ENCODE measurements around the gene DOCK9. TPM values are rescaled to one million over a fixed set of nuclear protein-coding genes. Genes with fewer than 3 reads are reported as not detected.

Gene DOCK9
- total and polyA plus RNA-seq, 2 experiments from 2014 or later: 8.5 to 57.7 TPM

- Histone ChIP-seq H2AFZ (no peak overlapping the region), H3F3A (replicated peaks; ENCODE audit: low read depth) (no peaks in the 10 kb centered on the region), H3K27me3 (ENCODE audit: insufficient read depth) (no peaks in the 10 kb centered on the region), H3K9me2 (ENCODE audit: insufficient read depth) (peaks cover 9% of the 10 kb centered on the region; the same call in 1 of the 2 replicates), H3K79me2 (replicated peaks; ENCODE audit: insufficient read depth) (no peaks in the 10 kb centered on the region), H3K4me1 (ENCODE audit: insufficient read depth) (no peaks in the 10 kb centered on the region), H3K36me3 (ENCODE audit: insufficient read depth) (no peaks in the 10 kb centered on the region), H3K4me3 (no peak overlapping the region), H3K4me2 (no peak overlapping the region), H4K20me1 (replicated peaks; ENCODE audit: insufficient read depth) (no peaks in the 10 kb centered on the region; the same call in 1 of the 2 replicates), H3K27ac (ENCODE audit: low read depth) (no peak overlapping the region)
- TF ChIP-seq JUNB (IDR thresholded peaks at IDR 0.05; ENCODE audit: unreplicated experiment) (no peak), CREB1 (CRISPR knock-in tag; IDR thresholded peaks at IDR 0.05; ENCODE audit: low read depth) (no peak), CTCF (conservative IDR thresholded peaks at IDR 0.05; ENCODE audit: low read depth in 2 of 2) (no peak), ZNF114 (CRISPR knock-in tag; IDR thresholded peaks at IDR 0.05) (no peak), STAT1 (IDR thresholded peaks at IDR 0.05; ENCODE audit: unreplicated experiment) (no peak), EZH2phosphoT487 (IDR thresholded peaks at IDR 0.05; ENCODE audit: unreplicated experiment) (no peak)
- TF ChIP-seq, protein P1, sequence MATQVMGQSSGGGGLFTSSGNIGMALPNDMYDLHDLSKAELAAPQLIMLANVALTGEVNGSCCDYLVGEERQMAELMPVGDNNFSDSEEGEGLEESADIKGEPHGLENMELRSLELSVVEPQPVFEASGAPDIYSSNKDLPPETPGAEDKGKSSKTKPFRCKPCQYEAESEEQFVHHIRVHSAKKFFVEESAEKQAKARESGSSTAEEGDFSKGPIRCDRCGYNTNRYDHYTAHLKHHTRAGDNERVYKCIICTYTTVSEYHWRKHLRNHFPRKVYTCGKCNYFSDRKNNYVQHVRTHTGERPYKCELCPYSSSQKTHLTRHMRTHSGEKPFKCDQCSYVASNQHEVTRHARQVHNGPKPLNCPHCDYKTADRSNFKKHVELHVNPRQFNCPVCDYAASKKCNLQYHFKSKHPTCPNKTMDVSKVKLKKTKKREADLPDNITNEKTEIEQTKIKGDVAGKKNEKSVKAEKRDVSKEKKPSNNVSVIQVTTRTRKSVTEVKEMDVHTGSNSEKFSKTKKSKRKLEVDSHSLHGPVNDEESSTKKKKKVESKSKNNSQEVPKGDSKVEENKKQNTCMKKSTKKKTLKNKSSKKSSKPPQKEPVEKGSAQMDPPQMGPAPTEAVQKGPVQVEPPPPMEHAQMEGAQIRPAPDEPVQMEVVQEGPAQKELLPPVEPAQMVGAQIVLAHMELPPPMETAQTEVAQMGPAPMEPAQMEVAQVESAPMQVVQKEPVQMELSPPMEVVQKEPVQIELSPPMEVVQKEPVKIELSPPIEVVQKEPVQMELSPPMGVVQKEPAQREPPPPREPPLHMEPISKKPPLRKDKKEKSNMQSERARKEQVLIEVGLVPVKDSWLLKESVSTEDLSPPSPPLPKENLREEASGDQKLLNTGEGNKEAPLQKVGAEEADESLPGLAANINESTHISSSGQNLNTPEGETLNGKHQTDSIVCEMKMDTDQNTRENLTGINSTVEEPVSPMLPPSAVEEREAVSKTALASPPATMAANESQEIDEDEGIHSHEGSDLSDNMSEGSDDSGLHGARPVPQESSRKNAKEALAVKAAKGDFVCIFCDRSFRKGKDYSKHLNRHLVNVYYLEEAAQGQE (IDR thresholded peaks at IDR 0.05; ENCODE audit: unreplicated experiment): no peak
- Mint-ChIP-seq H3K36me3 (ENCODE audit: low read depth) (peaks cover 2% of the 10 kb centered on the region; the same call in 1 of the 3 replicates), H3K27me3 (ENCODE audit: insufficient read depth, low read depth, poor library complexity) (peaks cover 2% of the 10 kb centered on the region), H3K4me3 (no peak overlapping the region), H3K27ac (no peak overlapping the region), H3K9me3 (no peaks in the 10 kb centered on the region), H3K4me1 (no peaks in the 10 kb centered on the region)
- DNase-seq (ENCODE audit: low spot score) (no peak), ATAC-seq (no peak)
Observed at GRCh38 chr13:98796798-98797197, 181.1 kb downstream of the DOCK9 start.

DNA sequence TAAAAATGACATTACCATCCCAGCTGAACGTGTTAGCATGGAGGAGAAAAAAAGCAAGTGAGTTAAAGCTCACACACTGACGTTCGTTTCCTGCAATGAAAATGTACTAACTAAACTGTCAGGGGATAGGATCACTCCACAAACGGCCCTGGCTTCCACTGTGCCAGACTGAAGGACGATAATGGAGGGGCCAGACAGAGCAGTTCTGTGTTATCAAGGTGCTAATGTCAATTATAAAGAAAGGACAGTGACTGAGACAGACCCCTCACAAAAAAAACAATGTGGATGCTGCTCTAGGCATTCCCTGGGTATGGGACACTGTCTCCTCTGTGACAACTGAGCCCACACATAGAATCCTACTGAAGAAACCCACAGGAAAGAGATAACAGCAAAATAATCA, 181.7 kb downstream of the DOCK9 start:
- H4K20me1 ChIP-seq (replicated peaks; ENCODE audit: insufficient read depth): no peaks in the 10 kb centered on the region; the same call in 1 of the 2 replicates
- no peak overlapping the region for H3K27ac Mint-ChIP-seq
- ATAC-seq (no peak), DNase-seq (ENCODE audit: low spot score) (no peak)
- H3K4me1 Mint-ChIP-seq: no peaks in the 10 kb centered on the region
- H3F3A ChIP-seq (replicated peaks; ENCODE audit: low read depth): no peaks in the 10 kb centered on the region
- H3K27ac ChIP-seq (ENCODE audit: low read depth): no peak overlapping the region
- H3K9me3 Mint-ChIP-seq: no peaks in the 10 kb centered on the region
- H3K79me2 ChIP-seq (replicated peaks; ENCODE audit: insufficient read depth): no peaks in the 10 kb centered on the region
- H3K4me2 ChIP-seq: no peak overlapping the region
- H3K4me3 ChIP-seq: no peak overlapping the region
- peaks cover 9% of the 10 kb centered on the region; the same call in 1 of the 2 replicates for H3K9me2 ChIP-seq (ENCODE audit: insufficient read depth)
- TF ChIP-seq ZNF114 (CRISPR knock-in tag; IDR thresholded peaks at IDR 0.05): no peak
- TF ChIP-seq ZNF331 (CRISPR knock-in tag; IDR thresholded peaks at IDR 0.05; ENCODE audit: low read depth): no peak
- TF ChIP-seq, protein P2, sequence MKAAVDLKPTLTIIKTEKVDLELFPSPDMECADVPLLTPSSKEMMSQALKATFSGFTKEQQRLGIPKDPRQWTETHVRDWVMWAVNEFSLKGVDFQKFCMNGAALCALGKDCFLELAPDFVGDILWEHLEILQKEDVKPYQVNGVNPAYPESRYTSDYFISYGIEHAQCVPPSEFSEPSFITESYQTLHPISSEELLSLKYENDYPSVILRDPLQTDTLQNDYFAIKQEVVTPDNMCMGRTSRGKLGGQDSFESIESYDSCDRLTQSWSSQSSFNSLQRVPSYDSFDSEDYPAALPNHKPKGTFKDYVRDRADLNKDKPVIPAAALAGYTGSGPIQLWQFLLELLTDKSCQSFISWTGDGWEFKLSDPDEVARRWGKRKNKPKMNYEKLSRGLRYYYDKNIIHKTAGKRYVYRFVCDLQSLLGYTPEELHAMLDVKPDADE (IDR thresholded peaks at IDR 0.05): no peak
- no peak for TF ChIP-seq EZH2phosphoT487 (IDR thresholded peaks at IDR 0.05; ENCODE audit: unreplicated experiment)
- no peak for TF ChIP-seq CTCF (conservative IDR thresholded peaks at IDR 0.05; ENCODE audit: low read depth in 2 of 2)
- no peak for TF ChIP-seq CREB1 (CRISPR knock-in tag; IDR thresholded peaks at IDR 0.05; ENCODE audit: low read depth)
- TF ChIP-seq, protein P1 (IDR thresholded peaks at IDR 0.05; ENCODE audit: unreplicated experiment): no peak
- no peak for TF ChIP-seq STAT1 (IDR thresholded peaks at IDR 0.05; ENCODE audit: unreplicated experiment)
- TF ChIP-seq NANOG (IDR thresholded peaks at IDR 0.05; ENCODE audit: borderline replicate concordance): no peak
- no peak for TF ChIP-seq EZH2 (IDR thresholded peaks at IDR 0.05; ENCODE audit: low read depth, unreplicated experiment)
- peaks cover 2% of the 10 kb centered on the region for H3K27me3 Mint-ChIP-seq (ENCODE audit: insufficient read depth, low read depth, poor library complexity)
- H3K27me3 ChIP-seq (ENCODE audit: insufficient read depth): no peaks in the 10 kb centered on the region
- no peak overlapping the region for H2AFZ ChIP-seq
- peaks cover 2% of the 10 kb centered on the region; the same call in 1 of the 3 replicates for H3K36me3 Mint-ChIP-seq (ENCODE audit: low read depth)
- no peaks in the 10 kb centered on the region for H3K36me3 ChIP-seq (ENCODE audit: insufficient read depth)
- no peak overlapping the region for H3K4me3 Mint-ChIP-seq
- no peaks in the 10 kb centered on the region for H3K4me1 ChIP-seq (ENCODE audit: insufficient read depth)
